NCI-H187 treated with DMSO at 0.1 percent for 48 hours (cell line): ENCODE measurements around the gene UACA.
"Not testable (repeated sequence)": the region's sequence is repeated elsewhere in the genome, so short reads cannot be mapped to it uniquely, and the experiment has no call there.

Experiments
- DNase-seq: peaks from one replicate; lab custom pipeline; 2025; lab: John Stamatoyannopoulos, UW

Gene UACA

DNA sequence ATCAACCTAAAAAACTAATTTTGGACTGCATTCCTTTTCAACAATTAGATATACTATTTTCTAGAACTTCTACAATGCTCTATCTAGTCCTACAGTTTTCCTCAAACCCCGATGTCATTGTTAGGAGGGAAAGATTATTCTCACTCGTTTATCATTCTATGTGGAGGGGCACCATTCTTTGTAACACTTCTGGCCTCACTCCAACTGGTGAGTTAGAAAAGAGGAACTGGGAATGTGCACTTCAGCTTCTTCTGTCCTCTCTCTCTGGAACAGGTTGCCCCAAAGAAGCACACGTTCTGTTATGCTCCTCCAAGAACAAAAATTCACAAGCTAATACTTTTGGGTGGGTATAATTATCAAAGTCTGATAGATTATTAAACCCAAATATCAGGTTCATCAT lies 137.9 kb downstream of the UACA start:
- no peak for DNase-seq

DNA sequence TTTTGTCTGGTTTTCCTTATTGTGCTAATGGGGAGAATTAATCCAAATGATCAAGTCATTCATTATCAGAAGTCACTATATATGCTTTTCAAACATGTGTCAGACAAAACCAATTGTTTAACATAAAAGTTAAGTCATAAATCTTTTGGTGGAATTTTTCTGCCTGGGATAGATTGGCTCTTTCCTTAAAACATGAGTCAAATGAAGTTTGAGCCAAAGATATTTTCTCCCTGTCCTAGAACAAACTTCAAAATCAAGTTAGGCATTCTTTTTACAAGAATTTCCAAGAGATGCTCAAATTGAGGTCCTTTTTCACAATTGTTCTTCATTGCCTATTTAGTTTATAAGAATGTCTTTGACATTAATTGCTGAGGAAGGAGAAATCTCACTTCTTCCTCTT lies 138.3 kb downstream of the UACA start:
- DNase-seq: no peak

DNA sequence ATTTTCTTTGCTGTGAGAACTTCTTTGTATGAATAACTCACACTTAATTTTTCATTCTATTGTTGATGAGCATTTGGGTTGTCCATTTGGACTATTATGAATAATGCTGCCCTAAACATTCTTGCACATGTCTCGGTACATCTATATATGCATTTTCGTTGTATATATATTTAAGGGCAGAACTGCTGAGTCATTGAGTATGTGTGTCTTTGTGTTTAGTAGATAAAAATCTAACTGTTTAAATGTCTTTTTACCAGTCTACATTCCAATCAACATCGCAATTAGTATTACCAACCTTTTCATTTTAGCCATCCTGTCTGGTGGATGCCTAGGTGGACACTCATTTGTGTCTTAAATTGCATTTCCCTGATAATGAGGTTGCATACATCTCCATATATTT lies 144.4 kb downstream of the UACA start:
- no peak for DNase-seq

DNA sequence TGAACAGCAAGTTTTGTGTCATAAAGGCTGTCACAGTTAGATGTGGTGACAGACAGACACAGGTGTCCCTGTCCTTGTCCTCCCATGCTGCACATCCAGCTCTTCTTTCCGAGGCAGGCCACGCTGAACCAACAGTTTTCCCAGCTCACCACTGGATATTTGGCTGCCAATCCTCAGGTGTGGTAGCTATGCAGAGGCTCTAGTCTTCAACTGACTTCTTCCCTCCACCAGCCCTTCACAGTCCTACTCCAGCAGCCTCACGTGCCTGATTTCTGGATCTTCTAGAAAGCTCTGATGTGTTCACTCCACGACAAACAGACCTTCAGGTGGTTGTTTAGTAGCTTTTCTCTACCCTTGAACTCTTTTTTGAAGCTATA lies 145.5 kb downstream of the UACA start:
- no peak for DNase-seq

DNA sequence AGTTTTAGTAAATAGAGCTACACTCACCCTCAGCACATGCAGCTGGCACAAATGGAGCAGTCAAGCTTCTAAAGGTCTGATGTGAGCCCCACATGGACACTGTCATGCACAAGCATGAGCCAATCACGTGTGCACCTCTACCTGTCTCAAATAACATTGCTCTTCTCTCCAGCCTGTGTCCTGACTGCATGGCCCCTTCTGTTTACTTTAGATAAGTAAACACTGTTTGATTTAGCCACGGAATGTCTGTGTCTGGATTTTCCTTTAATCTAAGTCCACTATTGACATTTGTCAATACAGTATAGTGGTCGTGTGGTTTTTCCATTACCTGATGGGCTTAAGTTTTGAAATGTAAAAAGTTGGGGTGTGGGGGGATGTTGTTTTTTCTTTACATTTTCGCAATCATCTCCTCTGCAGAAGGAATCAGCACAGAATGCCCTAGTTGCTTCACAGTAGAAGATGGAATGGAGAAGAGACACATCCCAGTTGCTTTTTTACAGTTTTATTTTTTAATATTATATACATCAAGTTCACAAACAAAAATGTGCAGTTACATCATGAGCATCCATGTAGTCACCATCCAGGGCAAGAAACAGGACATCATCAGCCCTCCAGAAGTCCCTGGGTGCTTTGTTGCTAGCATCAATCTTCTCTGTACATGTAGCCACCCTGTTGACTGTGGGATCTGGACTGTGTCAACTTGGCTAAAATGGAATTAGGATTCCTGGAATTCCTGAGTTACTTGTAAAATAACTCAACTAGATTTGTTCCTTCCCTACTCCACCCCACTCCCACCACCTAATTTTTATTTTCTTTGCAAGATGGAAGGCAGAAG lies 146.1 kb downstream of the UACA start:
- DNase-seq: no peak

DNA sequence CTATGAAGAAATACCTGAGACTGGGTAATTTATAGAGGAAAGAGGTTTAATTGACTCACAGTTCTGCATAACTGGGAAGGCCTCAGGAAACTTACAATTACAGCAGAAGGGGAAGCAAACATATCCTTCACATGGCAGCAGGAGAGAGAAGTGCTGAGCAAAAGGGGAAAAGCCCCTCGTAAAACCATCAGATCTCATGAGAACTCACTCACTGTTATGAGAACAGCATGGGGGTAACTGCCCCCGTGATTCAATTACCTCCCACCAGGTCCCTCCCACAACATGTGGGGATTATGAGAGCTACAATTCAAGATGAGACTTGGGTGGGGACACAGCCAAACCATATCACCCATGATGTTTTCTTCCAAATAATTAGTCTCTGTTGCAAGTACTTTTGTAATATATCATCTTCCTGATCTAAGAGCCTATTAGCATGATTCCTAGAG lies 147.0 kb downstream of the UACA start:
- not testable (repeated sequence) for DNase-seq

DNA sequence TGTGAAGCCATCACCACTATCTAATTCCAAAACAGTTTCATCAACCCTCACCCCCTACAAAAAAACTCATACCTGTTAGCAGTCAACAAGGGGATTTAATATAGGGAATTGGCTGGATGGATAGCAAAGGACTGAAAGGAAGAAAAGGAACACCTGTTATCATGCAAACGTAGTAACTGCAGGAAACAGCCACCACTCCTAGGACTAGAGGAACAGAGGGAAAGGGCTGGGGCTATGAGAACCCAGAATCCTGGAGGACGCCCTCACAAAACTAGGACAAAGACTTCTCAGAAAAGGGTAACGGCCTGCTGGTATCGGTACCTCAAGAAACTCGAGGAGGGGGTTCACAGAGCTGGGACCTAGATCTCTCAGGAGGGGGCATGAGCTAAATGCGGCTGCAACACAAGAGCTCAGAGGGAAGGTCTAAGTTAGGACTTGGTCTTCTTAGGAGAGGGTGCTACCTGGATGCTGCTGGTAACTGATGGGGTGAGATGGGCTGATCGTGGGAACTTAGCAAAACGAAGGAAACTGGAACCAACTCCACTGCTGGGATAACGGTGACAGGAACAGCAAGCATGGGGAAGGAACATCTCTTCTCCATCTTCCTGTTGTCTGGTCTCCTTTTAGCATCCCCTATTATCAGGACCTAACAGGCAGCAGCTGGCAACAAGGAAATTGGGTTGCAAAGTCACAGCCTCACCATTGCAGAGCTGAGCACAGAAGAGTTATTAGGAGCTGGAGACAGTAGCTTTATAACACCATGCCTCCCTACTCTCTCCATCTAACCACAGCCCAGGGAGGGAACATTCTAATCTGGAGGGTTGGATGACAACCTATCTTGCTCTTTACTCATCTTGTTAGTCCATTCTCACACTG lies 147.7 kb downstream of the UACA start:
- no peak for DNase-seq

DNA sequence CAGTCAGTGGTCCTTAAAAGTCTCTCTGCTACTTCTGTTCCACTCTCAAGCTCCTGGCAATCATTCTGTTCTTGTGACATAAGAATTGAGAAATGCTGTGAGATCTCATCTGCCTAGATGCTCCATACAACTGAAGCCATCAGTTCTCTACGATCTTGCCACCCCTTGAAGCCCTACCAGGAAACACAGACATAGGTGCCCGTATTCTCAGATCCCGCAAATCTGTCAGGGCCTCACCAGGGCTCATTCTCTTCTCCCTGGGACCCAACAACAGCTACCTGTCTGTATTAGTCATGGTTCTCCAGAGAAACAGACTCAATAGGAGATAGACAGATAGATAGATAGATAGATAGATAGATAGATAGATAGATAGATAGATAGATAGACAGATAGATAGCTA lies 149.1 kb downstream of the UACA start:
- DNase-seq: no peak

DNA sequence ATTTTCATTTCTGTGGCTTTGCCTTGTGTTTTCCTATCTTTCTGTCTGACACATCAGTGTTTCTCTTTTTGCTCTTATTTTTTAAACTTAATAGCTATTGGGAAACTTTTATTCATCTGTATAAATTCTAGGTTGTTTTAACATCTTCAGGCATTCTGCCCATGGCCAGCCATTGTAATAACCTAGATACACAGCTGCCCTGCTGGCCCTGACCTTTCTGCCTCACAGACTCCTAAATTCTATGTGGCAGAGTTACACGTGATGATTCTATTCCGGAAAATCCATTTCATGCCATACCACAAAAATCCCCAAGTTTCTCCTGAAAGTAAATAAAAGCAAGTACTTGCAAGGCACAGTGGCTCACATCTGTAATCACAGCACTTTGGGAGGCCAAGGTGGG lies 150.1 kb downstream of the UACA start:
- DNase-seq: no peak

DNA sequence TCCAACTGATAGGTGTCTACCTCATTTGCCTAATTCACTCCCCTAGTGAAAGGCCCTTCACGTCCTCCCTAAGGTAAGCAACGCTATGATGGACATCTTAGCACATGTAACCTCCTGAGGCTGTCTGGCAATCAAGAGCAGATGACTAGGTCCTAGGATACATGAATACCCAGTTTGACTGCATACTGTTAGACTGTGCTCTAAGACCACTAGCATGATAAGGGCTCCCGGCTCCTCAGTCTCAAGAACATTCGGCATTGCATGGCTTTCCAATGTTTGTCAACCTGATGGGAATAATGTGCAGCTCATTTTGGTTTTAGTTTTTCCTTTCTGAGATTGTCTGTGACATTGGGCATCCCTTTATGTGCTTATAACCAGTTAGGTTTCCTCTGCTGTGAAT lies 152.1 kb downstream of the UACA start:
- DNase-seq: no peak

DNA sequence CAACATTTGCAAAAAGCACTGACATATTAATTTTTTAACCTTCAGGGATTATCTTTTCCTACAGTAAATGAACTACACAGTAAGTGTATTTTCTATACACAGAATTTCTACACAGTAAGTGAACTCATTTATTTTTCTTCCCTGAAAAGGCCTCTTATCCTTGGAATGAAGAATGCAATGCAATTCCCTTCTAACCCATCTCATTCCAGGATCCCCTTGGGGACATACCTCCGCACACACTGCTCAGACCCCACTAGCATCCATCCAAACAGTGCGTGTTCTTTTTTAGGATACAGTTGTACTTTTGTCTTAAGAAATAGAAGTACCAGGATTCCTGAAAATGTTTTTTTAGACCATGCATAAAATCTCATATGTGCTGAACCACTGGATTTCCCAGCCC lies 152.8 kb downstream of the UACA start:
- no peak for DNase-seq

DNA sequence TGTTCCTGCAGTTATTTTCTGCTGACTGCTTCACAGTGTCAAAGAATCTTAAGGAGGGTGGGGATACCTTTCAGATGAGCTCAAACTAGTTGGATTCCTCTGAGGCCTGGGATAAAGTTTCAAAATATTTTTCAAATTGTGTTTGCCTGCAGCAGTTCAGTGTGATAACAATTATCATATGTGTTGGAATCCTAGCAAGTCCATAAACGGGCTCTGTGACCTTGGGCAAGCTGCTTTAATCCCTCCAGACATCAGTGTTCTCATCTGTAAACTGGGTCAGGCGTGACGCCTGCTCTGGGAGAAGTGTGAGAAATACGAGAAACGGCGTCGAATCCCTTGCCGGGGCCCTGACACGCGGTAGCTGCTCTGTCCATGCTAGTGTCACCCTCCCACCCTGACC lies 153.5 kb downstream of the UACA start:
- DNase-seq: no peak

DNA sequence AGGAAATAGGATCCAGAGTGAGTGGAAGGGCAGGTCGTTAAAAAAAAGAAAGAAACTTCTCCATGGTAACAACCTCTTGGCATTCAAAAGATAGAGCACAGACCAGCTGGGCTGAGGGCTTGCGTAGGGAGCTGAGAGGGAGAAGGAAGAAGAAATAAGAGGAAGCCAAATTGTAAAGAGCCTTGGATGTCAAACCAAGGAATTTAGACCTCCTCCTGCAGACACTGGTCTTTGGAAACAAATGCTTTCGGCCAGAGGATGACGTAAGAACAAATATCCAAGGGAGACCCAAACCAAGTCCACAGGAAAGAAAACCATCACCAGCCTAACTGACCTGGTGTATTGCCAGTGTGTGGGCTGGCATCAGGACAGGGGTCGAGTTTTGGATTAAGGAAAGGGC lies 155.2 kb downstream of the UACA start:
- no peak for DNase-seq

DNA sequence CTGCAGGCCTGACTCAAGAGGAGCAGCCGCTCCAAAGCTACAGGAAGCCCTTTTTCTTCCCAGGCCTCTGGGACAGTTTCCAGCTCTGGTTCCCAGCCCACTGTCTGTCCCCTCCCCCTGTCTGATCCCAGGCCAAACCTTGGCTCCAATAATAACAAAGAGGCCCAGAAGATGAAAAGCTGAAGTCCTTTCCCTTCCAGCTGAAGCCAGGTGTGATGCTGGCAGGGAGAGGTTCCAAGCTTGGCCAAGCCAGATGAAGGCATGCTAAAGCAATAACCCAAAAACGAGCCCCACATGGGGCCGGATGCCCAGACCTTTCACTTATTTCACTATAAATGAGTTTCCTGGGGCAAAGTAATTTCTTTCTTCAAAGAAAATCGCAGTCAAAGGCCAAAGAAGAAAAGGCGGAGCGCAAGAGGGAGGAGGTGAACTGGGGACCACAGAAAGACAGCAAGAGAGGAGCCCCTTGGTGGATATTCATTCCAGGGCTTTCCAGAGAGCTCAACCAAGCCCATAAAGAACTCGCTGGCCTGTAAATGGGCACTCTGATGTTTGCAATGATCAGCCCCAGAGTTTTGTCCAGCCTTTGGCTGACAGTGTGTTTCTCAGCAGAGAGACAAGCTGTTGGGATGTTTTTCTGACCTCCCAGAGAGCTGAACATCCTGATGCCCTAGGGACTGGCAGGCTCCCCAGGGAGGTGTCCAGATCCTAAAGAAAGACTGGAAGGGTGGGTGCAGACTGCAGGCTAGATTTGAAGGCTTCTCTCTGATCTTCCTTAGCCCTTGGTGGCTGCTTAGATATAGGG lies 157.6 kb downstream of the UACA start:
- no peak for DNase-seq

DNA sequence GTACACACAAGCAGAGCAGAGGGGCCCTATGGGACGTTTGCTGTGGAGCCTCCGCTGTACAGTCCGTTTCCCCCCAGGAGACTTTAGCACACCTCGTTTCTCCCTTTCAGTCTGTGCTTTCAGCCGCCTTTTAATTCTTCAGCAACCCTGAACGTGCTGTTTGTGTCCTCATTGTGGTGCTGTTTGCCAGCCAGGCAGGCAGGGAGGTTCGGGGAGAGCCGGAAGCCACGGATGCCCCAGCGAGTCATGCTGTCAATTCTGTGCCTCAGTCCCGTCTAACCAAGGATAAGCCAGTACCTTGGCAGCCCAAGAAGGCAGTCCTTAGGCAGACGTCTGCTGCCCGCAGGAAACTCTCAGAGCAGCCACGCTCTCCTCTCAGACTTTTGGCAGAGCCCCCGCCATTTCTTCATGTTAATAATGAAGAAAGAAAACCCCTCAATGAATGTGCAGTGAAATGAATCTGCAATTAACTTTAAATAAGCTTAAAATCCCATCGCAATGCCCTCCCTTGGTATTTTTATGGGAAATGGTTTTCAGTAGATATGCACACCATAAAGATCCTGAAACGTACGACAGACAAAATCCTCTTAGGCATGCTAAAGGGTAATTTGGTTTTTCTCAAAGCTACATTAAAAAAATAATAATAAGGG lies 158.6 kb downstream of the UACA start:
- no peak for DNase-seq
